Germinal center (tissue), 1 donor: ENCODE data around the gene FBXO27.
"Not testable (repeated sequence)": the region's sequence is repeated elsewhere in the genome, so short reads cannot be mapped to it uniquely, and the experiment has no call there.

ENCODE experiments used
- DNase-seq: peaks from one replicate; pipeline ENCODE4 v3.0.0; 2012; ENCODE audit warnings: mixed read lengths, low spot score

Gene FBXO27

GRCh38 chr19:39032063-39032918 lies at the start of gene FBXO27:
Gene FBXO27, minus strand, starts transcription at chr19:39032549. Its CDS starts 322 bp downstream, at chr19:39032227.
- DNase-seq, result peak; percentile 26

GRCh38 chr19:39080431-39080830 lies 48.1 kb upstream of the FBXO27 start:
- no peak for DNase-seq

GRCh38 chr19:39078436-39079200 lies 46.3 kb upstream of the FBXO27 start:
- no peak for DNase-seq

GRCh38 chr19:39077323-39077722 lies 45.0 kb upstream of the FBXO27 start:
- no peak for DNase-seq

DNA sequence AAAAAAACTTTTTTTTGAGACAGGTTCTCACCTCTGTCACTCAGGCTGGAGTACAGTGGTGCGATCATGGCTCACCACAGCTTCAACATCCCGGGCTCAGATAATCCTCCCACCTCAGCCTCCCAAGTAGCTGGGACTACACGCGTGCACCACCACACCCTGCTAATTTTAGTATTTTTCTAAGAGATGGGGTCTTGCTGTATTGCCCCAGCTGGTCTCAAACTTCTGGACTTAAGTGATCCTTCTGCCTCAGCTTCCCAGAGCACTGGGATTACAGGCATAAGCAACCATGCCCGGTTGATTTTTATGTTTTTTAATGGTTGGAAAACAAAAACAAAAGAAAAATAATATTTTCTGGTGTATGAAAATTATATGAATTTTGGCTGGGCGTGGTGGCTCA lies 42.6 kb upstream of the FBXO27 start:
- no peak for DNase-seq

- DNase-seq, result no peak
These were observed 41.9 kb upstream of the FBXO27 start for GRCh38 chr19:39074205-39074692.

DNA sequence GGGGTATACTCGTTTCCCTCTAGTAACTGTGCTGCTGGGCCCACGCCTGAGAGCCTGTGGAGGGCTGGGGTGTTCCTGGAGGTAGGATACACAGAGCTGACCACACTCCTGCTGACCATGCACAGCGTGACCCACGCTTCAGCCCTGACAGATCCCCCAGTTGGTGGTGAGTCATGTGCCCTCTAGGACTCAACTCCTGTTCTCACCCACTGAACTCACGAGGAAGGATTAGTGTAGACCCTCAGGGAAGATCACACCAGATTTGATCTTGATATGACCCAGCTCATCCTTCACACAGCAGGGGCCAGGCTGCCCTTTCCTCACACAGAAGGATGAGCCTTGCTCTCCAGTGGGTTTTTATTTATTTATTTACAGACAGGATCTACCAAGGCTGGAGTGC lies 38.5 kb upstream of the FBXO27 start:
- no peak for DNase-seq

GRCh38 chr19:39068259-39068658 lies 35.9 kb upstream of the FBXO27 start:
- not testable (repeated sequence) for DNase-seq

- no peak for DNase-seq
These were observed 34.8 kb upstream of the FBXO27 start for GRCh38 chr19:39067104-39067503.

DNA sequence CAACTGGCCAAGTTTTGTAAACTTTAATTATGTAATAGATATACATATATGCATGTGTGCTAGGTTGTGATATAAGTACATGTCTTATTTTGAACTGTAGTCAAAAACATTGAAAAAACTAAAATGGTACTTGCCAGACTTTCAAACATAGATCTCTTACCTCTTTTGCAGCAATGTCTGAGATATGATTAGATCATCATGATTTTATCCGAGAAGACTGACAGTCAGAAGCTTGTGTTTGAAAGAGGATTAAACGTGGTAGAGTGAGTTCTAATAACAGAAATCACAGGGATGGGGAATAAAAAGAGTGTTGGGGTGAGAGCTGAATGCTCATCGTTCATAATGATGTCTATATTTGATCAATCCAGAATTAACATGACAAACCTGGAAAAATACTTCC lies 33.6 kb upstream of the FBXO27 start:
- DNase-seq, result no peak

GRCh38 chr19:39064405-39064804 lies 32.1 kb upstream of the FBXO27 start:
- no peak for DNase-seq

- no peak for DNase-seq
These were observed 27.8 kb upstream of the FBXO27 start for GRCh38 chr19:39060171-39060570.

- no peak for DNase-seq
These were observed 27.0 kb upstream of the FBXO27 start for GRCh38 chr19:39059302-39059701.

GRCh38 chr19:39057615-39058014 lies 25.3 kb upstream of the FBXO27 start:
- DNase-seq, result no peak

GRCh38 chr19:39054091-39054470 lies 21.7 kb upstream of the FBXO27 start:
- no peak for DNase-seq

DNA sequence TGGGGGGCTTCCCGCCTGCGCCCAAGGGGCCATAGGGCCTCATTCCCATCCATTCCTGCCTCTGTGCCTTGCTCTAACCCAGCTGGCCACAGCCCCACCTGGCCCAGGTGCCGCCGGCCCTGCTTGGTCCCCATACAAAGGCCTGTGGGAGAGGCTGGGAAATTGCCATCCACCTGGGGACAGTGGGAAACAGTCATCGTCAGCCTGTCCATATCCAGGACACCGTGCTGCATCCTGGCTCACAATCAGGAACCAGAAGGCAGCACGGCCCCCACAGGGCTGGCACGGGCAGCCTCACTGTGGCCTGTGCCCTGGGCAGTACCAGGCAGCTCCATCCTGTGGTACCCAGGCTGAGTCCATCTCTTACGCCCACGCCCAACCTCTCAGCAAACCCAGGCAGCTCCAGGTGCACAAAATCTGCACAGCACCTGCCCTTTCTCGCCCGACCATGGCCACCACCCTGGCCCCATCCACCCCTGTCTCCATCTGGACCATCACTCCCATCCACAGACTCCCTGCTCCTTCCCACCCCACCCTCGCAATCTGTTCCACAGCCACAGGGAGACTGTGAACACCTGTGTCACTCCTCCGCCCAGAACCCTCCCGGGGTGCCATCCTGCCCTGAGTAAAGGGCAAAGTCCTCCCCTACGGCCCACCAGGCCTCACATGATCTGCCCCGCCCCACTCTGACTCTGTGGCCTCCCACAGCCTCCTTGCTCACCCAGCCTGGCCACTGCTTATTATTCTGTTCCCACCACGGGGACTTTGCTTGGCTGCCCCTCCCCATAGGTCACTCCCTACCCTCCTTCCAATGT lies 21.1 kb upstream of the FBXO27 start:
- DNase-seq, result no peak

DNA sequence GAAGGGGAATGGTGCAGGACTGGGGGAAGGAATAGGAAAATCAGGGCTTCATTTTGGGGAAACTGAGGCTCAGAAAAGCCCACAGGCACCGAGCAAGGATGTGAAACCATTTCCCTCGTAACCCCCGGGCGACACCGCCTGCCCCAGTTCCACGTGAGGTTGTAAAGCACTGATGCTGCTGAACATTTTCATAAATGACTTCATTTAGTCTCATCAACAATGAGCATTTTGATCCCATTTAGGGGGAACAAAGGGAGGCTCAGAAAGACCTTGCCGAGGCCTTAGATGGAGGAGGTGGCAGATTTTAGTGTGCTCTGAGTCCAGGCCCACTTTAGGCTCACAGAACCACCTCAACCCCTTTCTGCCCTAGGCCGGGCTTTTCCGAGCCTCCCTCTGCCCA lies 20.5 kb upstream of the FBXO27 start:
- no peak for DNase-seq

GRCh38 chr19:39052243-39052746 lies 19.9 kb upstream of the FBXO27 start:
- peak; percentile 33 for DNase-seq

- no peak for DNase-seq
These were observed 14.7 kb upstream of the FBXO27 start for GRCh38 chr19:39047073-39047472.

DNA sequence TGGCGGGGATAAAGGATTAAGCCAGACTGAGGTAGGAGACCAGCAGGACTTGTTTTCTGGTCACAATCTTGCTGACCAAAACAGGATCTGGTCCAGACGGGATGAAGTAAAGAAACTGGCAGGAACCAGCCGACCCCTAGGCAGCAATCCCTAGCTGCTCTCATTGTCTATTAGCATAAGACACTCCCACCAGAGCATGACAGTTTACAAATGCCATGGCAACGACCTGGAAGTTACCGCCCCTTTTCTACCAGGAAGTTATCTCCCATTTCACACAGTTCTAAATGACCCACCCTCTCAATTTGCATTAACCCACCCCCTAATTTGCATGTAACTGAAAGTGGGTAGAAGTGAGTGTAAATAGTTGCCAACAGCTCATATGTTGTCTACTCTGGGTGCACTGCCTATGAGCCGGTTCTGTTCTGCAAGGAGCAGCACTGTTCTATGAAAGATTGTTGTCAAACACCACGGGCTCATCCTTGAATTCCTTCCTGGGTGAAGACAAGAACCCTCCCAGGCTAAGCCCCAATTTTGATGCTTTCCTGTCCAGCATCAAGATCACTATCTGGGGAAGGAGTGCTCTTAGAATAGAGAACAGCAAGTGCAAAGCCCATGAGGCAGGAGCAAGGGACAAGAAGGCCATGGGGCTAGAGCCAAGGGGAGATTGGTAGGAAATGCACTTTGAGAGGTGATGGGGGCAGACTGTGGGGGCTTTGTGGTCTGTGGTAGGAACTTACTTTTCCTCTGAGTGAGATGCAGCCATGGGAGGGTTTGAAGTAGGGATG lies 13.9 kb upstream of the FBXO27 start:
- DNase-seq, result no peak

- DNase-seq, result no peak
These were observed 13.2 kb upstream of the FBXO27 start for GRCh38 chr19:39045506-39045905.
